Activated CD4-positive, alpha-beta T cell treated with anti-CD3 and anti-CD28 coated beads, Interleukin-2, amount 50 U/mL, for 4 hours (primary cell): ENCODE results near the gene DLL1.
"Not testable (repeated sequence)": the region's sequence is repeated elsewhere in the genome, so short reads cannot be mapped to it uniquely, and the experiment has no call there.

ENCODE experiments used
- DNase-seq, 2 experiments: peaks; one replicate each; pipeline ENCODE4 v3.0.0-alpha.2; 2020

The DLL1 gene

DNA sequence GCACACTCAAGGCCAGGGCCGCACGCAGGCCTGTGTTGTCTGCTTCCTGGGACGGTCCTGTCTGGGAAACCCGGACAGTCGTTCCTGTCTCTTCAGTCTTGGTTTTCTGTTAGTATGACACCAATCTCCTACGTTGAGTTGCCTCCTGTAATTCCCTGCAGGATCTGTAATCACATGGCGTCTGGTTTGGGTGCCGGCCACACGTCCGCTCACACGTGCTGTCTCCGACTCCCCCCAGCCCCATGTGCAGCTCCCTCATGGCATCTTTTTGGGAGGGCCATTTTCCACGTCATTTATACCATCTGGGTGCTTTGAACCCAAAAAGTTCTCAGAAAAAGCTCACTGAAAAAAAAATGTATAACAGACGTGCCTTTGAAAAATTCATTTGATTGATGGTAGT is 23.2 kb downstream of the DLL1 start:
- DNase-seq, result no peak

DNA sequence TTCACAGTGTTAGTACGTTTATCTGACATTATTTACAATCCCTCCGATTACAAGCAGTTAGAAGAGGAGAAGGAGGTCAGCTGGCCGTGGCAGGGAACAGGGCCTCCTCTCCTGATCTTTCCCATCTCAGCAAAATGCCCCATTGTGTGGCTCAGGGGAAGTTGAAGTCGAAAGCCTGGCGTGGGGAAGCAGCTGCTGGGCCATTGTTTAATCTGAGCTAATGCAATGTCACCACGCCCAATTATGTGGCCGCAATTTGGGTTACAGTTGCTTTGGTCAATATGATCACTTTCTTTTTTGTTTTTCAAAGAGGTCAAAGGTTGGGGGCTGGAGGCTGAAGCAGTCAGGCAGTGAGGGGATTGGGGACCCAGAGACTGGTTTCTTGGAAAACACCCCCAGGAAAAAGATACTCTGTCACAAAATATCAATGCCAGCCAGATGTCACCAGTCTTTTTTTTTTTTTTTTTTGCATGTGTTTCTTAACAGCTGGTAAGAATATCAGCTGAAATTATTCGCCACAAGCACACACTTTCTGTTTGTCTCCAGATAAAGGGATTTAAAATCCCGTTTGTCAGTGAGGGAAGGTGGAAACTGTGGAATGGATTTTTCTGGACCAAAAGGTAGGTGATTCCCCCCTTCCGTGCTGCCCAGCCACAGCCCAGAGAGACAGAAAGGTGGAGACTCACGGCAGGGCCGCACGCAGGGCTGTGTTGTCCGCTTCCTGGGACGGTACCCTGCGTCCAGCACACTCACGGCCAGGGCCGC is 24.6 kb downstream of the DLL1 start:
- DNase-seq, result no peak

DNA sequence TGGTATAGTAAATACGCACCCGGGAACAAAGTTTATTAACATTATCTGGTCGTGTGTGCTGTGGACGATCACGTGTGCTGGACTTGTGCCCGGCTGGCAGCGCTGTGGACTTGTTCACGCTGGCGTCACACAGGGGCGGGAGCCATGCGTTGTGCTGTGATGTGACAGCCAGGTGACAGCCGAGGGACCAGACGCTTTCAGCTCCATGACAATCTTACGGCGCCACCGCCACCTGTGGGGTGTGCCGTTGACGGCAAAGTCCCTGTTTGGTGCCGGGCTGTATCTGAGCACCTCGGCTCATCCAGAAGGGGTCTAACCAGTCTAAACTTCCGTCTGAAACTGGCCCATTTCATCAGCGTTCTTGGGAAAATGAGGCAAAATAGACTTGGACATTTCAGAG is 25.2 kb downstream of the DLL1 start:
- DNase-seq, result no peak

DNA sequence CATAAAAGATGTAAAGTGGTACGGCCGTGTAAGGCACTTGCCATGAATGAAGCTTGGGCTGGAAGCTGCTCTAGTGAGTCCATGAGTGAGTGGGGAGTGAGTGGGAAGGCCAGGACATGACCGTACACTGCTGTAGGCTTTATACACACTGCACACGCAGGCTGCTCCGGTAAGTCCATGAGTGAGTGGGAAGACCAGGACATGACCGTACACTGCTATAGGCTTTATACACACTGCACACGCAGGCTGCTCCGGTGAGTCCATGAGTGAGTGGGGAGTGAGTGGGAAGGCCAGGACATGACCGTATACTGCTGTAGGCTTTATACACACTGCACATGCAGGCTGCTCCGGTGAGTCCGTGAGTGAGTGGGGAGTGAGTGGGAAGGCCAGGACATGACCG is 26.2 kb downstream of the DLL1 start:
- DNase-seq, result not testable (repeated sequence)

DNA sequence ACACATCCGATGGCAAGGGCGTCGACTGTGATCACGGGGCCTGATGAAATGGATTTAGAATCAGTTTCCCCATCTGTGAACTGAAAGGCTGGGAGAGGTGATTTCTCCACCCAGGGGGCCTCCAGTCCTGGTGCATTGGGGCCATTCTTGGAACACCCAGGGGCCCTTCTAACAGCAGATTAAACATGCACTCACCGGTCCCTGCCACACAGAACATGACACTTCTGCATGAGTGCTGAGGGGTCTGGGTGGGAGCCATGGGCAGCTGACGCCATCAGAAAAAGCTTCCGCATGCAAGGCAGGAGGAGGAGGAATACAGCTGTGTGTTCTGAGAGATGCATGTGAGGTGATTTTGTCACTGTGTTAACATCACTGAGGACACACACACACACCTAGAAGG is 26.8 kb downstream of the DLL1 start:
- no peak for DNase-seq

DNA sequence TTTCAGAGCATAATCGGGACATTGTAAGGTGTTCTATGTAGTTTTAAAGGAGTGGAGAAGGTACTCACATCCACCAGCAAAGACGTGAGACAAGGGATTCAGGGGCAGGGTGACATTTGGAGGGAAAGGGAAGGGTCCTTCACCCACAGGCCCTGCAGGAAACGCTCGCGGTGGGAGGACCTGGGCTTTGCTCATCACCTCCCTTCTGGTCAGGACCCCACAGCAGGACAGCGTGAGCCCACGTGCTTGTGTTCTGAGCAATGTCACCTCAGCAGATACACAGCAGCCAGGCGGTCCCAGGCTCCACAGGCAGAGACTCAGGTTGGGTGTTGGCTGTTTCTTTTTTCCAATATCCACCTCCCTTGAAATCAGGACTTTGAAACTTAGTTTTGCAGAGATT is 27.5 kb downstream of the DLL1 start:
- DNase-seq, result no peak

DNA sequence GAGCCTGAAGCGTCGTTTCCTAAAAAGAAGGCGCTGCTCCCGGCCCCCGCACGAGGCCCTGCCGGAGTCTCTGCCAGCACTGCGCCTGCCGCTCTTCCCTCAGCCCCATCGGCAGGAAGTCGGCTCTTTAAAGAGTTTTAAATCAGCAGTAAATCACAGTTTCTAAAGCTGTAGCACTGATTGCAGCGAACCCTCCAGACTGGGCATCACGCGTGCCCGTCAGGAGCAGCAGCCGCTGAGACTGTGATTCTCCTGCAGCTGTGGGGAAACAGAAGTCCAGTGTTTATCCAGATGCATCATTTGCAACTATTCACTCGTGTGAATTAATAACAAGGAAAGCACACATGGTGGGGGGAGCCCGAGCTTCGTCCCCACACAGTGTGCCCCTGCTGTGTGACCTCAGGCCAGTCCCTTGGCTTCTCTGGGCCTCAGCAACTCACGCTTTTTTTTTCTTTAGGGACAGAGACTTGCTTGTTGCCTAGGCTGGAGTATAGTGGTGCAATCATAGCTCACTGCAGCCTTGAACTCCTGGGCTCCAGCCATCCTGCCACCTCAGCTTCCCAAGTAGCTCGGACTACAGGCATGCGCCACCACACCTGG is 28.3 kb downstream of the DLL1 start:
- no peak for DNase-seq

DNA sequence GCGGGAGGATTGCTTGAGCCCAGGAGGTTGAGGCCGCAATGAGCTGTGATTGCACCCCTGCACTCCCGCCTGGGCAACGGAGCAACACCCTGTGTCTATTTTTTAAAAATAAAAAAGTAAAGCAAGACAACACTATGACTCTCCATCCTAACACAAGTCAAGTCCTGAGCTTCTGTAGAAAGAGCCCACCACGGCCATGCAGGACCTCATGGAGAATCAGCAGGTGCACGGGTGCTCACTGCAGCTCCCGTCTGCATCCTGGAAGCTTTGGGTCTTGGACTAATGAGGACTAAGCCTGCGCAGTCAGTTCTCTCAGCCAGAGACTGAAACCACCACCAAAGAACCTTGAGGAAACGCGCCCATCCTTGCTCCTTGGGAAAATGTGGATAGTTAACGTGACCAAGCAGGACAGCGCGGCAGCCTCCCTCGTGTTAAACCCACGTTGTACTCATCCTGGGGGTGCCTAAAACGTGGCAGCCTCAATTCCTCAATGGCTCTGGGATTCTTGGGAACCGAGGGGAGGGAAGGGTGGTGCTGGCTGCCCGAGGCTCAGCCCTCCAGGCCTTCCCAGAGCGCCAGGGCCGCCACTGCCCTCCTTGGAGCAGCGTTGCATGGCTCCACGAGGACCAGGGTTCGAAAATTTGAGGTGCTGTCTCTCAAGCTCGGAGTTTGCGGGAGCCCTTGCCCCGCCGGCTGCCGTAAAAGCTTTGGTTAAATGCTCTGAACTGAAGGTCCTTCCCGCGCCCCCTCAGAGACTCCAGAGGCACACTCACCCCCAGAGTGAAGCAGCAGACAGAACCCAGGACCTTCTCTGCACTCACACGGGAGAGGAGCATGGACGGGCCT is 29.0 kb downstream of the DLL1 start:
- DNase-seq, result no peak

DNA sequence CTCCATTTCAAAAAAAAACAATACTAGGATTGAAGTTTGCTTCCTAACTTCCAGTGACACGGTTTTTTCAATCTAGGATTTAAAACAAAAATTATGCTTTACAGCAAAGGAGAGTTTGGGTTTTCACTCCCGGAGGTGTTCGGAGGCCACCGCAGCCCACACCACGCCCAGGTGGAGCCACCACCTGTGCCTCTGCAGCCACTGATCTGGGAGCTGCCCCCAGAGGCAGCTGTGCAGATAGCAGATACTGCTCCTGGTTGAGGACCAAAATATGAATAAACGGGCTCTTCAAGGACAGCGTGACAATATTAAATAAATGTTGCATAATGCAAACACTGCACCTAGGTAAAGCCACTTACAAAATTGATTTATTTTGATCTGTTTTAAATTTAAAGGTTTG is 30.2 kb downstream of the DLL1 start:
- no peak for DNase-seq

DNA sequence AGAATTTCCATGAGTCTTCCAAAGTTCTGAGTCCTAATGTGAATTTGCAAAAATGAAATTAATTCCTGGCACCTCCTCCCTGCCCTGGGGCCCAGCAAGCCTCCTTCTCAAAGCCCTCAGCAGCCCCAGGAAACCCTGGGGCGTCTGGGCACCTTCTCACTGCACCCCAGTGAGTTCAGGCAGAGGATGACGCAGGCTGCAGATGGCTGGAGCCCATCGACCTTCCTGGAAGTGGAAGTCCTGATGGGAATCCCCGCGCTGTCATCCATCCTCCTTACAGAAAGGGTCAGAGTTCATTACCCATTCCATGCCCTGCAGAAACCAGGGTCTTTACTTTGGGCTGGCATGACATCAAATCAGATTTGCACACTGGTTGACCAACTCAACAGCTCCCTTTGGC is 31.6 kb downstream of the DLL1 start:
- DNase-seq, result no peak

DNA sequence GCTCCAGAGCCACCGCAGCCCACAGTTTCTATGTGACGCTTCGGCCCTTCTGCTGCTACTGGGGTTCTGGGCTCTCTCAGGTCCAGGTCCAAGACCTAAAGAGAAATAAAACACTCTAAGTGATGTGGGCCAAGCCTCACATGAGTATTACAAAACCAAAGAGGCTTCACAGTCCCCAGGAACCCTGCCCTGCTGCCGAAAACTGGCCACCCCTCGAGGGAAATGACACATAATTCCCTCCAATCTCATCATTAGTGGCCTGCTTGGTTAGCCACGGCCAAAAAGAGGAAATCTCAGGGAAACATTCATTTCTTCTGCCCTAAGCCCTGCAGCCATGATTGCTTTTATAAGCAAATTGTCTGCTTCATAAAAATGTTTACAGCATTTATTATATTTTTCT is 32.5 kb downstream of the DLL1 start:
- no peak for DNase-seq

DNA sequence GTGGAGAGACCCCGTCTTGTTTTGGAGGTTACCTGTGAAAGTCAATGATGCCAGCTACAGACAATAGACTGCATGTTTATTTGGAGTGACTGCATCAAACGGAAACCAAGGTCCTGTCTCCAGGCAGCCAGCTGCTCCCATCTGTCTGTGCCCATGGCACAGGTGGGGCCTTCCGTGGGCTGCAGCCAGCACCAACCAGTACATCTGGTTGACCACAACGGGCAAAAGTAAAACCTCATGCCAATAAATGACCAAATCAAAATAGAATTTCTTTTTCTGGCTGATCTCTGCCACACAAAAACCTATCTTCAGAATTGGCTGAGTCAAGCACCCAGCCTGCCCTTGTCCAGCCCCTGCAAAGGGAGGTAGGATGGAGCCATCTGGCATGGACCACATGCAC is 33.5 kb downstream of the DLL1 start:
- DNase-seq, result no peak

DNA sequence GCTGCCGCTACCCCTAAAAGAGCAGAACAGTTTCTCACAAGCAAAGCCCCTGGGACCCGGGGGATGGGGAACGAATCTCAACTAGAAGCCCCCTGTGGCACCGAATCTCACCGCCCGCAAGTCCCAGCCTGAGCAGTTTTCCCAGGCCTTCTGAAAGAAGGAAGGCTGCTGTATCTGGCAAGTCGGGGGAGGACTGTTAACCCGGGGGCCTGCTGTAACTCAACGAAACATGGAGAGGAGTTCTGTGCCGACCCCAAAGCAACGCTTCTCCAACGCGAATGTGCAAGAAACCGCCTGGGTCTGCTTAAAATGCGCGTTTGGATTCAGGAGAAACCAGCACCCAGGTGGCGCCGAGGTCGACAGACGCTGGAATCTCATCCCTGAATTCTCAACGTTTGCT is 34.2 kb downstream of the DLL1 start:
- DNase-seq, result no peak

DNA sequence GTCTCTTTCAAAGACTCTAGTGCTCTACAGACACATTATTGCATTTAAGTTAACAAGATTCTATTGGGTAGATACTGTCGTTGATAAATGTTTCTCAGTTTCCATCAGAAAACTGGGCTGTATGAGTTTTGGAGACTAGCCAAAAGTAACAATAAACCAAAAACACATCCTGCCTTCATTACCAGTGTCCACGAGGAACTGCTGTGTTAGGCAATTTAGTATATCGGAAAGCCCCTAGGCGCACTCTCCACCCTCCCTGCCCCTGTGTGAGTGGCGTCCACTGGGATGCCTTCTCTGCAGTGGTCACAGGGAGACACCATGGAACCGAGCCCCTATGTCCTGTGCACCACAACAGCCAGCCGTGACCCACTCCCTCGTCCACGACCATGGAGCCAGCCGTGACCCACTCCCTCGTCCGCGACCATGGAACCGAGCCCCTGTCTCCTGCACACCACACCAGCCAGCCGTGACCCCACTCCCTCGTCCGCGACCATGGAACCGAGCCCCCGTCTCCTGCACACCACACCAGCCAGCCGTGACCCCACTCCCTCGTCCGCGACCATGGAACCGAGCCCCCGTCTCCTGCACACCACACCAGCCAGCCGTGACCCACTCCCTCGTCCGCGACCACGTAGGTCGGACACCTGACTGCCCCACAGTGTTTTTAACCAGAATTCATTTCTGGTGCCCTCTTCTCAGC is 35.3 kb downstream of the DLL1 start:
- no peak for DNase-seq

DNA sequence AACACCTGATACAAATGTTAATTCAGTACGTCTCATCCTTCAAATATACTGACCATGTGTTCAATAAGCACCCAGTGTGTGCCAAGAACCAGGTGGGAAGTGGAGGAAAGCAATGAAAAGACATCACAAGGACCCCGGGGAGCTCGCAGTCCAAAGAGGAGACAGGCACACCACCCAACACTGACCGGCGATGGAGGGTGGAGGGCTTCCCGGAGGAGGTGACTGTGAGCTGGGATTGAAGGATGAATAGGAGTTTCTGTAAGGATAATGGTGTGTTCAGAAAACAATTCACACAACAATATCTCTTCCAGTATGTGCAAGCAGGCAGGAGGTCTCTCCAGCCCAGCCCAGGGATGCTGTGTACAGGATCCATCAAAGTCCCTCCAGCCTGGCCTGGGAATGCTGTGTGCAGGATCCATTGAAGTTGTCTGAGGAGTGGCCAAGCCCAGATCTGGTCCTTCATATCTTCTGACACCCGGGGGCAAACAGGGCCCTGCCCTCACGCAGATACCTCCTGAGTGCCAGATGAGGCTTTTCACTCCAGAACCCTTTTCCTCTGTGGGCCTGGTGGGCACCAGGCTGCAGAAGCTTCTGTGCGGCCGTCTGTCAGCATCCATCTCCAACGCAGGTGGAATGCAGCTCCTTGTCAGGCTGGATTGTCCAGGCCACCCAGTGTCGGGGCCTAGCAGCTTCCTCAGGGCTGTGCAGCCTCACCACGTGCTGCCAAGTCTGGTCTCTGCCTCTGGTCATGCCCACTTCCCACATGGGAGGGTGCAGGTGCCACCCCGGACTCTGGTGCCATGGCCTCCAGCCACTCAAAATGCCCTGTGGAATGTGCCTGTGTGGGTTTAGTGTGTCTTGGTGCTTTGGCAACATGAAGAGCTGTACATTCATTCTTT is 36.3 kb downstream of the DLL1 start:
- no peak for DNase-seq

DNA sequence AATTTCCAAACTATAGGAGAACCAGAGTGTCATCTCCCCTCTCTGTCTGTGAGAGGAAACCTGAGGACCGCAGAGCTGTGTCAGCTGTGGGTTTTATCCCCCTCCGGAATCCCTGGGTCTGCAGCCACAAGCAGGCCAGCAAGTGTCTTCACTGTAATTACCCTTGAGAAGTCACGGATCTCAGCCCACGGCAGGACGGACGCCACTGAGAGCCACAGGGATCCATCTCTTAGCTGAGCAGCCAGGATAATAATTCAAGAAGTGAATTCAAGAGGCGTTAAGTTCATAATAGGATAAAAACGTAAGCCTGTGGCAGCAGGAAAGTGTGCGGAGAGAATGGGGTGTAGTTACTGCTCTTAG is 37.0 kb downstream of the DLL1 start:
- DNase-seq, result no peak

DNA sequence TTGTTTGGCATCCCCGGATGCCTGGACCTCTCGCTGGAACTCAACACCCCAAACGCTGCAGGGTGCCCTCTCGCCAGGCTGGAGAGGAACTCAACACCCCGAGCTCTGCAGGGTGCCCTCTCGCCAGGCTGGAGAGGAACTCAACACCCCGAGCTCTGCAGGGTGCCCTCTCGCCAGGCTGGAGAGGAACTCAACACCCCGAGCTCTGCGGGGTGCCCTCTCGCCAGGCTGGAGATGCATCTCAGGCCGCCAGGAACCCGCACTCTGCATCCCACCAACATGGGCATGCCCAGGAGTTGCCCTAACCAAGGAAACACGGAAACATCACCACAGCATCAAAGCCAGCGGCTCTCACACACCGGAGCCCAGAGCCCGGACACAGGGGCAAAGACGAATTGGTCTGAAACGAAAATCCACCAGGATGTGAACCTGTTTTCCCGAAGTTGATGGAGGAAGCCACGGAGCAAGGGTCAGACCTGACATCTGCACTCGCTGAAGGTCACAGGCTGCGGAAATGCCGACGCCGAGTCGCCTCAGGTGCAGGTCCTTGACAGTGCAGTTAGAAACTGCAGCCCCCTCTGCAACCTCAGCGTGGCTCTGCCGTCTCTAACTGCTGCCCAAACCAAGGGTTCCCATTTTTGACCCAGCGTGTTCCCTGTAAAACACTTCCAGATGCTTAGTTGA is 37.5 kb downstream of the DLL1 start:
- DNase-seq, result no peak

DNA sequence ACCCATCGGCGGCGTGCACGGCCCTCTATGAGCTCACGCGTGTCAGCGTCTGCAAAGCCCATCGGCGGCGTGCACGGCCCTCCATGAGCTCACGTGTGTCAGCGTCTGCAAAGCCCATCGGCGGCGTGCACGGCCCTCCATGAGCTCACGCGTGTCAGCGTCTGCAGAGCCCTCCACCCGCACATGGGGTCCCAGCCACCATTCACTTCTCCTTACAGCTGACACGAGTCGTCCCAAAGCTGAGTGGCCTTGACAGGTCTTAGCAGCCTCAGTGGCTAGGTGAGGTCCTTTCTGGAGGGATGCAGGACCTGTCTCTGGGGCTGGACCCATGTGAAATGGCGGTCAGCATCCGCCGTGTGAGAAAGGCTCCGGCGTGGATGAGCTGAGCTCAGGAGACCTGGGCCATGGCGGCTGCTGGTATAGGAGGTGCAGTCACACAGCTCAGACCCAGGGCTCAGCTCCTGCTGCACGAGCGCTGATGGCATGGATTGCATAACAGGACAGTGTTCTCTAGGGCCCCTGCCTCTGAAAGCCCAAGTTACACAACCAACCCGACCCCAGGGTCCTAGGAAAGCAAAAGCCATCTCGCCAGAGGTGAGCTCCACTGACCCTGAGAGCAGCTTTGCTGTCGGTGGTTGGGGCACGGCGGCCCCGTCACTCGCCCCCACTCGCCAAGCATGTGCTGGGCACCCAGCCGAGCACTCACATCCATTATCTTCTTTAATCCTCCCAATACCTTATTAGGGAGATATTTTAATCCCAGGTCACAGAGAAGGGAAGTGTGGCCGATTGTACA is 38.9 kb downstream of the DLL1 start:
- no peak for DNase-seq

DNA sequence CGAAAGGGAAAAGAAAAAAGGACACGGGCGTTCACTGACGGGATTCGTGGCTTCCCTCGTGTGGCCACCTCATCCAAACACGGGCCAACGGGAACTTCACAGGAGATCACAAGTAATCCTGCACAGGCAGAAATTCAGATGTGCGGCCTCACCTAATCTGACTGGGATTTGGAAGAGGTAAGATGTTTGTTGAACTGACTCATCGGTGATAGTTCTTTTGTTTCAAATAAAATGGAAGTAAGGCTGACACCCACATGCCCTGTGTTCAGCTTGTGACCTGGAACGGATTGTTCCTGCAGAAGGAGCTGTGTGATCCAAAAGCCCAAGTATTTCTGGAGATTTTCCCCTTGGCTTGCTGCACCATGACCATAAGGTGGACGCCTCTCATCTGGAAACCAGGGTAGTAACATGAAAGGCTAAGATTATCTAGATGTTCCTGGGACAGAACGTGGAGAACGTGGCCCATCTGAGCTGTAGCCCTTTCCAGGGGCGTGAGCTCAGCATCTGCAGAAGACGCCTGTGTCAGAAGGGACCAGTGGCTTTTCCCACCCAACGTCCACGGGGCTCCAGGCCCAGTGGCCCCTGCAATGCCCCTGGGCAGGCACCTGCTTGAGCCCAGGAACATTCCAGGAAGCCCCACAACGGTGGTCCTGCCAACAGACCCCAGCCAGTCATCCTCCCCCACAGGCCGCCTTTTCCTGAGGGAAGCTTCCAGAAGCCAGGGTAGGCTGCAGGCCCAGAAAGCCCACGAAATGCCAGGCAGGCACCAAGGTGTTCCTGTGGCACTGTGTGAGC is 39.7 kb downstream of the DLL1 start:
- no peak for DNase-seq

DNA sequence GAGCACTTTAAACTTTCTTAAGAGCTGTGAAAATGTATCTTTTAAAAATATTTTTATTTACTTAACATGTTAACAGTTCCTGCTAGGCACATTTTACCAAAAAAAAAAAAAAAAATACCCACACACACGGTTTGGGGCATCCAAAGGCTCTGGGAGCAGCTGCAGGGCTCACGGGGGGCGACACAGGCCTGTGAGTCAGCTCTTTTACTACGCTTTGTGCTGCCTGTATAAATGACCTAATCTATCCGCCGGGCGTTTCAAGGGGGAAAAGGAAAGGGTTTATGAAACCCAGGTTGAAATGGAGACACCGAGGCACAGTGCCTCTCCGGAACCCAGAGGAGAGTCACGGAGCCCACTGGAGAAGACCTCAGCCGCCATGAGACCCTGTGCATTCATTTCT is 40.4 kb downstream of the DLL1 start:
- DNase-seq, result no peak
